Measurements from ENCODE around the gene ANK2. TPM values are rescaled to one million over a fixed set of nuclear protein-coding genes. Genes with fewer than 3 reads are reported as not detected.
A peak's percentile ranks its signal among the peaks of the same experiment; 100 is the strongest.
"Not testable (repeated sequence)": the region's sequence is repeated elsewhere in the genome, so short reads cannot be mapped to it uniquely, and the experiment has no call there.

The ANK2 gene
- total RNA-seq, 1 experiment from 2014 or later = 21.2 TPM

GRCh38 chr4:113051361-113051760 lies 1.9 kb downstream of the ANK2 start:
- no peak for DNase-seq (ENCODE audit: low spot score)

GRCh38 chr4:113052379-113052951 lies 3.0 kb downstream of the ANK2 start:
- DNase-seq (ENCODE audit: low spot score) = peak; percentile 79

GRCh38 chr4:113053883-113054282 lies 4.4 kb downstream of the ANK2 start:
- DNase-seq (ENCODE audit: low spot score) = no peak

GRCh38 chr4:113056318-113056717 lies 6.9 kb downstream of the ANK2 start:
- no peak for DNase-seq (ENCODE audit: low spot score)

- peak; percentile 38 for DNase-seq (ENCODE audit: low spot score)
Measured at GRCh38 chr4:113057891-113058290, 8.4 kb downstream of the ANK2 start.

- no peak for DNase-seq (ENCODE audit: low spot score)
Measured at GRCh38 chr4:113059449-113060182, 10.2 kb downstream of the ANK2 start.

GRCh38 chr4:113060853-113061252 lies 11.4 kb downstream of the ANK2 start:
- DNase-seq (ENCODE audit: low spot score) = no peak

- no peak for DNase-seq (ENCODE audit: low spot score)
Measured at GRCh38 chr4:113064244-113064643, 14.8 kb downstream of the ANK2 start.

GRCh38 chr4:113065629-113066028 lies 16.2 kb downstream of the ANK2 start:
- no peak for DNase-seq (ENCODE audit: low spot score)

GRCh38 chr4:113068771-113069170 lies 19.3 kb downstream of the ANK2 start:
- not testable (repeated sequence) for DNase-seq (ENCODE audit: low spot score)

- no peak for DNase-seq (ENCODE audit: low spot score)
Measured at GRCh38 chr4:113069212-113069892, 19.9 kb downstream of the ANK2 start.

GRCh38 chr4:113070755-113071154 lies 21.3 kb downstream of the ANK2 start:
- DNase-seq (ENCODE audit: low spot score) = no peak

- DNase-seq (ENCODE audit: low spot score) = no peak
Measured at GRCh38 chr4:113071274-113071673, 21.8 kb downstream of the ANK2 start.

- no peak for DNase-seq (ENCODE audit: low spot score)
Measured at GRCh38 chr4:113071805-113072204, 22.4 kb downstream of the ANK2 start.

GRCh38 chr4:113073451-113074005 lies 24.1 kb downstream of the ANK2 start:
- no peak for DNase-seq (ENCODE audit: low spot score)

- DNase-seq (ENCODE audit: low spot score) = no peak
Measured at GRCh38 chr4:113077575-113077974, 28.1 kb downstream of the ANK2 start.

GRCh38 chr4:113078066-113078465 lies 28.6 kb downstream of the ANK2 start:
- DNase-seq (ENCODE audit: low spot score) = no peak

GRCh38 chr4:113080050-113080449 lies 30.6 kb downstream of the ANK2 start:
- peak; percentile 10 for DNase-seq (ENCODE audit: low spot score)

GRCh38 chr4:113080624-113081023 lies 31.2 kb downstream of the ANK2 start:
- no peak for DNase-seq (ENCODE audit: low spot score)

GRCh38 chr4:113083346-113083745 lies 33.9 kb downstream of the ANK2 start:
- DNase-seq (ENCODE audit: low spot score) = no peak

GRCh38 chr4:113086172-113086695 lies 36.8 kb downstream of the ANK2 start:
- no peak for DNase-seq (ENCODE audit: low spot score)

- DNase-seq (ENCODE audit: low spot score) = no peak
Measured at GRCh38 chr4:113088050-113088449, 38.6 kb downstream of the ANK2 start.

All from A172 (cell line).